ENCODE data around the gene GPR151. TPM values are rescaled to one million over a fixed set of nuclear protein-coding genes. Genes with fewer than 3 reads are reported as not detected.

GPR151 gene
- total and polyA plus RNA-seq, 2 of the 8 experiments (the other 6 are each of a cell fraction or from before 2014, with no cell fraction given), result 0.03 TPM; not detected in 1

- POLR2A ChIA-PET (ENCODE audit: partially characterized antibody), result interaction anchor here (1.6 kb wide), 1 partner anchor 9 kb away, joined by 3 read pairs; no protein-coding TSS in a partner anchor
- no peak overlapping the region for H3K4me3 ChIP-seq (ENCODE audit: extremely low read depth in 1 of 4, insufficient read depth in 2 of 4, low read depth in 3 of 4, low read length in 4 of 4)
- H3K4me2 ChIP-seq (ENCODE audit: insufficient read depth in 1 of 2, low read depth in 2 of 2, low read length in 2 of 2), result no peak overlapping the region
- H3K14ac ChIP-seq (ENCODE audit: insufficient read length), result no peak overlapping the region
- H4K20me1 ChIP-seq (replicated peaks in 1 of 2; ENCODE audit: control insufficient read depth in 1 of 2, insufficient read depth in 2 of 2, low read length in 2 of 2), result peaks cover 1 to 3% of the 10 kb centered on the region in 2 experiments
- H3K9ac ChIP-seq (replicated peaks in 1 of 4; ENCODE audit: extremely low read depth in 1 of 4, low read depth in 3 of 4, low read length in 3 of 4), result no peak overlapping the region
- H3K18ac ChIP-seq (ENCODE audit: extremely low read depth, low read length), result no peak overlapping the region
- no peak for FAIRE-seq
- H2BK5ac ChIP-seq (ENCODE audit: low read depth, low read length), result no peak overlapping the region
- peaks cover 16 to 76% (median 42%) of the 10 kb centered on the region in 4 experiments for H3K36me3 ChIP-seq (ENCODE audit: control insufficient read depth in 2 of 4, insufficient read depth in 4 of 4, low read length in 3 of 4)
- CTCF ChIA-PET (ENCODE audit: partially characterized antibody), result interaction anchor here (0.9 kb wide), 1 partner anchor 15 kb away, joined by 3 read pairs; no protein-coding TSS in a partner anchor
- no peak for DNase-seq (ENCODE audit: low read depth in 1 of 2, low spot score in 2 of 2)
- H3K27me3 ChIP-seq (replicated peaks in 1 of 4; ENCODE audit: control insufficient read depth in 3 of 4, extremely low read depth in 1 of 4, insufficient read depth in 3 of 4, low read length in 3 of 4), result no peaks in the 10 kb centered on the region
- H4K91ac ChIP-seq (replicated peaks; ENCODE audit: insufficient read length, low read length), result no peak overlapping the region
- 0 out of 4 replicates have a peak, but pooled peaks cover 0 to 10% of the 10 kb centered on the region in 2 experiments for H3K79me2 ChIP-seq (ENCODE audit: control insufficient read depth in 1 of 2, insufficient read depth in 2 of 2, low read length in 2 of 2)
- no peak overlapping the region for H3K56ac ChIP-seq (replicated peaks; ENCODE audit: insufficient read length, low read depth, low read length)
- no peak overlapping the region for H4K8ac ChIP-seq (ENCODE audit: extremely low read depth, insufficient read depth, low read length)
- no peak overlapping the region for H4K5ac ChIP-seq (ENCODE audit: insufficient read length, low read depth, low read length)
- no peak overlapping the region for H3K23ac ChIP-seq (ENCODE audit: insufficient read length)
- TF ChIP-seq ASH2L (IDR thresholded peaks at IDR 0.05; ENCODE audit: low read length) (no peak), POLR2A (IDR thresholded peaks at IDR 0.05; ENCODE audit: control extremely low read depth in 1 of 2, low read depth in 2 of 2, low read length in 2 of 2) (no peak), BACH1 (IDR thresholded peaks at IDR 0.05; ENCODE audit: low read length) (no peak), PHF8 (conservative IDR thresholded peaks at IDR 0.05; ENCODE audit: low read depth, low read length) (no peak), BRCA1 (IDR thresholded peaks at IDR 0.05; ENCODE audit: low read depth, low read length) (no peak), KDM1A (IDR thresholded peaks at IDR 0.05; ENCODE audit: borderline replicate concordance, low read length) (no peak), GABPA (IDR thresholded peaks at IDR 0.05; ENCODE audit: borderline replicate concordance, insufficient read depth, low read length) (no peak), SAP30 (IDR thresholded peaks at IDR 0.05; ENCODE audit: insufficient read depth, insufficient replicate concordance, low read length) (no peak), TAF1 (IDR thresholded peaks at IDR 0.05; ENCODE audit: low read depth, low read length) (no peak)
- no peak overlapping the region for H2BK120ac ChIP-seq (replicated peaks; ENCODE audit: low read depth, low read length)
- no peaks in the 10 kb centered on the region for H3K4me1 ChIP-seq (replicated peaks in 1 of 4; ENCODE audit: control insufficient read depth in 3 of 4, insufficient read depth in 4 of 4, low read length in 3 of 4)
- H2BK15ac ChIP-seq (ENCODE audit: low read length), result no peak overlapping the region
- no peaks in the 10 kb centered on the region for H3K9me3 ChIP-seq (ENCODE audit: insufficient read depth in 2 of 2, low read depth in 1 of 2, low read length in 1 of 2)
- H2BK12ac ChIP-seq (ENCODE audit: low read depth, low read length), result no peak overlapping the region
- no peak overlapping the region for H2AFZ ChIP-seq (ENCODE audit: low read length)
- H3K27ac ChIP-seq (ENCODE audit: low read depth, low read length), result no peak overlapping the region
- WGBS, 2 experiments (ENCODE audit: extremely low coverage in 1 of 2, insufficient coverage in 1 of 2, insufficient read length in 1 of 2, insufficient replicate concordance in 2 of 2, low coverage in 1 of 2, low lambda C conversion rate in 2 of 2, missing lambda C conversion rate in 1 of 2), result 100% methylated on average over 1 of the region's 1 CpG; no CpG with 5 or more reads in 1 of the 2 experiments
- H3K23me2 ChIP-seq (ENCODE audit: low read depth, low read length), result no peaks in the 10 kb centered on the region
- H2BK20ac ChIP-seq (ENCODE audit: low read length), result no peak overlapping the region
- no peak overlapping the region for H3K4ac ChIP-seq (replicated peaks; ENCODE audit: insufficient read length, low read depth, low read length)
- no peaks in the 10 kb centered on the region for H3K79me1 ChIP-seq (ENCODE audit: low read depth, low read length)
- H2AK5ac ChIP-seq (ENCODE audit: low read depth, low read length), result no peak overlapping the region
These were observed 41.9 kb downstream of the GPR151 start for GRCh38 chr5:146474065-146474464.
